SK-N-MC (cell line): Measurements from ENCODE around the gene ANTXR1.

Source experiments
- DNase-seq: peaks from one replicate; pipeline ENCODE4 v3.0.0-alpha.2; 2011; ENCODE audit warnings: low read depth, low spot score
- H3K27ac ChIP-seq: fragments of 200-600 bp; sonication (generic); 2 replicates; pipeline ENCODE4 v1.5.1; 2016; ENCODE audit warnings: mixed run types
- H3K36me3 ChIP-seq: fragments of 200-600 bp; sonication (generic); 2 replicates; pipeline ENCODE4 v1.6.1; 2017; ENCODE audit warnings: antibody characterized with exemption, low read length, mixed read lengths; ENCODE audit not compliant: insufficient read depth
- H3K4me3 ChIP-seq: fragments of 200-600 bp; sonication (generic); 2 replicates; pipeline ENCODE4 v1.5.1; 2016
- H3K9ac ChIP-seq: fragments of 200-600 bp; sonication (generic); 2 replicates; pipeline ENCODE4 v1.8.0; 2017; ENCODE audit warnings: mixed run types, mixed read lengths; ENCODE audit not compliant: insufficient read length
- H3K9me3 ChIP-seq: fragments of 200-600 bp; sonication (generic); 2 replicates; pipeline ENCODE4 v1.6.1; 2017; ENCODE audit warnings: low read depth, mild to moderate bottlenecking, antibody characterized with exemption, low read length, moderate library complexity, mixed read lengths
- EZH2 ChIP-seq: fragments of 200-600 bp; sonication (generic); IDR thresholded peaks from one replicate; pipeline ENCODE4 v1.6.1; 2017; ENCODE audit warnings: antibody characterized with exemption
- FOXP2 ChIP-seq: optimal IDR thresholded peaks from 2 replicates; pipeline ENCODE3; 2011; ENCODE audit warnings: mild to moderate bottlenecking, moderate library complexity; ENCODE audit not compliant: insufficient read depth; ENCODE audit errors: extremely low read length, control extremely low read depth
- POLR2AphosphoS5 ChIP-seq: IDR thresholded peaks from 2 replicates; pipeline ENCODE4 v1.6.1; 2012; ENCODE audit warnings: mild to moderate bottlenecking, low read depth, low read length, borderline replicate concordance

The ANTXR1 gene

GRCh38 chr2:69166465-69166811, 153.5 kb downstream of the ANTXR1 start:
- no peak overlapping the region for H3K4me3 ChIP-seq
- H3K9me3 ChIP-seq: no peaks in the 10 kb centered on the region
- H3K27ac ChIP-seq: no peak overlapping the region
- H3K9ac ChIP-seq: no peak overlapping the region
- DNase-seq: no peak
- TF ChIP-seq FOXP2: no peak
- no peak for TF ChIP-seq POLR2AphosphoS5
- no peak for TF ChIP-seq EZH2
- no peaks in the 10 kb centered on the region for H3K36me3 ChIP-seq

GRCh38 chr2:69166812-69167468, 154.0 kb downstream of the ANTXR1 start:
- Histone ChIP-seq H3K4me3 (no peak overlapping the region), H3K9ac (no peak overlapping the region), H3K27ac (no peak overlapping the region), H3K9me3 (no peaks in the 10 kb centered on the region), H3K36me3 (no peaks in the 10 kb centered on the region)
- no peak for TF ChIP-seq POLR2AphosphoS5
- TF ChIP-seq EZH2: no peak
- TF ChIP-seq FOXP2: no peak
- DNase-seq: no peak

GRCh38 chr2:69167469-69167822, 154.5 kb downstream of the ANTXR1 start:
- no peak overlapping the region for H3K9ac ChIP-seq
- no peak for TF ChIP-seq EZH2
- no peak for TF ChIP-seq FOXP2
- TF ChIP-seq POLR2AphosphoS5: no peak
- no peaks in the 10 kb centered on the region for H3K36me3 ChIP-seq
- no peak overlapping the region for H3K27ac ChIP-seq
- DNase-seq: no peak
- no peaks in the 10 kb centered on the region for H3K9me3 ChIP-seq
- H3K4me3 ChIP-seq: no peak overlapping the region

DNA sequence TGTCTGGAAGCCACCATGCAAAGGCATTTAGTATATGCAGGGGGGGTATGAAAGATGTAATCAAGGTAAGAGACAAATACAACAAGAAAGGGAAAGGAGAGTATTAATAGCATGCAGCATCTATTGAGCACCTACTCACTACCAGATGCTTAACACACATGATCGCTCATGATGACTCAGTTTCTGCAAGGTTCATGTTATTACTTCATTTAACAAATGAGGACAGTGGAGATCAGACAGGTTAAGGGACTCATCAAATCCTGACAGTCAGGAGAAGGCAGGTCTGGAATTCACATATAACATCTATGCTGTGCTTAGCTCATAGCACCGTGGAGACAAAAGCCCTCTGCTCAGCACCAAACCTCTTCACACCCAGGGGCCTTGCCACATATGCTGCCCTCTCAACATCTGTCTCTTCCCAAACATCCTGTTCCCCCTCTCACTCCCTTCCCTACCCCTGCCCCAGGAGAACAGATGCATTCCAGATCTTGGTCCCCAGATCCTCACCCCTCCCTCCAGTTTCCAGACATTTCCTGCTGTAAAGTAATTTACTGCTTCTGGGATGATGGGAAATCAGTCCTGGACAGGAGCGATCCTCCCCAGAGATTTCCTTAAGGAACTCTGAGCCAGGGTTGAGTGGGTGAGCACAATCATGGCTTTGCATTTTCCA, 155.3 kb downstream of the ANTXR1 start:
- Histone ChIP-seq H3K9ac (no peak overlapping the region), H3K36me3 (no peaks in the 10 kb centered on the region), H3K27ac (no peak overlapping the region), H3K9me3 (no peaks in the 10 kb centered on the region), H3K4me3 (no peak overlapping the region)
- DNase-seq: no peak
- no peak for TF ChIP-seq EZH2
- TF ChIP-seq FOXP2: no peak
- no peak for TF ChIP-seq POLR2AphosphoS5

DNA sequence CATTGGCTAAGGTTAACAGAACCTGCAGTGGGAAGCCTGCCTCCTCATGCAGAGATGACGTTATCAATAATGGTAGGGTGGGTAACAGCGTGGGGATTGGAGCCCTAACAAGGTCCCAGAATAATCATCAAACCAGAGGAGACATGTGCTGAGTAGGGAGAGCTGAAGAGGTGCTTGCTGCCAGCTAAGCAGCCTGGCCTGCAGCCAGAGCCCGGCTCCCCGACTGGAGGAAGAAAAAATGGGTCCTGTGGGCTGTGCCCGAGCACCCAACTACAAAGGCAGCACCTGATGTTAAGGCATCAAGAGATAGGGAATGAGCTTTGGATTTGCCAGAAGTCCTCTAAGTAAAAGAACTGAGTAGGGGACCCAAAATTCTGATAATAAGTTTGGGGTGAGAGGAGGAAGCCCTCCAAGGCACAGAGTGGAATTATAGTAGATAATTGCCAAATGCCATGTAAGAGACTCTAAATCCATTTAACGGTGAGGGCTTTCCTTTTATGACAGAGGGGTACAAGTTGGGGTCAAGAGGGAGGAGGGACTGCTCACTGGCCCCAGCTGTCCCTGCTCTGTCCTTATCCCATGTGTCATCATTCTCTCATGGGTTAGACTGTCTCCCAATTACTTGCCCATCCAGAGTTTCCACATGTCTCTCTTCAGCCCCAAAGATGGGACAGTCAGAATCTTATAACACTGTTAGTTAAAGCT, 156.1 kb downstream of the ANTXR1 start:
- TF ChIP-seq FOXP2 (no peak), EZH2 (no peak), POLR2AphosphoS5 (no peak)
- DNase-seq: no peak
- H3K9ac ChIP-seq: no peak overlapping the region
- H3K36me3 ChIP-seq: no peaks in the 10 kb centered on the region
- H3K9me3 ChIP-seq: no peaks in the 10 kb centered on the region
- no peak overlapping the region for H3K4me3 ChIP-seq
- H3K27ac ChIP-seq: no peak overlapping the region

GRCh38 chr2:69169655-69170389, 156.8 kb downstream of the ANTXR1 start:
- H3K4me3 ChIP-seq: no peak overlapping the region
- H3K9ac ChIP-seq: no peak overlapping the region
- no peak for TF ChIP-seq POLR2AphosphoS5
- no peak for TF ChIP-seq FOXP2
- no peak for TF ChIP-seq EZH2
- no peak for DNase-seq
- no peaks in the 10 kb centered on the region for H3K9me3 ChIP-seq
- H3K36me3 ChIP-seq: no peaks in the 10 kb centered on the region
- H3K27ac ChIP-seq: no peak overlapping the region

DNA sequence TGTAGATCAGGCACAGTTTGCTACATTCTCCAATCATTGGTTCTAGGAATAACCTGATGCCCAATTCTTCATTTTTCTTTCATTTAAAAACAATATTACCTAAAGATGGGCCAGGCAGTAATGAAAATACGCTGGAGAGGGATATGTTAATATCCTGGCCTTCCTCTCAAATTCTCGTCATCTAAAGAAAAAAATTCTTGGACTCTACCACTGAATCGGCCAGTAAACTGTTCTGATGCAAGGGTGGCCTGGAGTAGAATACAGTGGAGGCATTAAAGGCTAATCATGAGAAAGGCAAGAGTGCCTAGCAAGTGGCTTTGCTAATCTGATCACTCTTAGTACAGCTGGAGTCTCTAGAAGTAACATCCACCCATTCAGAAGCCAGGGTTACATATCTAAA, 157.7 kb downstream of the ANTXR1 start:
- DNase-seq: no peak
- Histone ChIP-seq H3K9me3 (no peaks in the 10 kb centered on the region), H3K9ac (peak overlapping the region; percentile 9), H3K27ac (peak overlapping the region; percentile 66), H3K4me3 (peak overlapping the region; percentile 28; the same call in 1 of the 2 replicates), H3K36me3 (no peaks in the 10 kb centered on the region)
- TF ChIP-seq FOXP2: no peak
- TF ChIP-seq POLR2AphosphoS5: no peak
- TF ChIP-seq EZH2: no peak
